Sigmoid colon (tissue), 7 donors: ENCODE results near the gene FLT1. TPM values are rescaled to one million over a fixed set of nuclear protein-coding genes. Genes with fewer than 3 reads are reported as not detected.

Source experiments
- DNase-seq: peaks from one replicate; pipeline ENCODE4 v3.0.0-alpha.2; 2019
- H3K27ac ChIP-seq, 4 donors: fragments of 200-600 bp; sonication (generic); one replicate each; pipeline ENCODE4 v1.5.1; 2016 to 2019; ENCODE audit warnings: mild to moderate bottlenecking in 1 of 4
- H3K27me3 ChIP-seq, 3 donors: fragments of 200-600 bp; sonication (generic); one replicate each; pipeline ENCODE4 v1.5.1; 2019; ENCODE audit warnings: mild to moderate bottlenecking in 1 of 3
- H3K36me3 ChIP-seq, 4 donors: fragments of 200-600 bp; sonication (generic); one replicate each; pipeline ENCODE4 v1.5.1; 2016 to 2019
- H3K4me1 ChIP-seq, 4 donors: fragments of 200-600 bp; sonication (generic); one replicate each; pipeline ENCODE4 v1.5.1; 2017 to 2019
- H3K4me3 ChIP-seq, 4 donors: fragments of 200-600 bp; sonication (generic); one replicate each; pipeline ENCODE4 v1.5.1; 2017 to 2019; ENCODE audit warnings: mild to moderate bottlenecking in 2 of 4, moderate library complexity in 1 of 4
- H3K9me3 ChIP-seq, 4 donors: fragments of 200-600 bp in 3 of 4; sonication (generic) in 3 of 4; one replicate each; pipeline versions ENCODE4 v1.5.1 to v1.6.1; 2013 to 2019
- EP300 ChIP-seq, 4 donors: sonication (generic); formaldehyde crosslinking; IDR thresholded peaks; one replicate each; pipeline ENCODE4 v1.6.1; 2017; ENCODE audit warnings: antibody characterized with exemption in 4 of 4
- POLR2A ChIP-seq, 2 donors: fragments of 450-650 bp; IDR thresholded peaks; one replicate each; pipeline ENCODE4 v1.6.1; 2016; ENCODE audit warnings: antibody characterized with exemption in 2 of 2, mild to moderate bottlenecking in 2 of 2, moderate library complexity in 2 of 2
- POLR2AphosphoS5 ChIP-seq, 4 donors: sonication (generic); formaldehyde crosslinking; IDR thresholded peaks; one replicate each; pipeline ENCODE4 v1.6.1; 2017; ENCODE audit warnings: antibody characterized with exemption in 4 of 4
- WGBS, 2 donors: extraction: QIAGEN DNeasy Blood & Tissue Kit; methylation state at CpG; one replicate each; pipeline ENCODE4 v1.1.7; 2013; 5-methylcytosine and 5-hydroxymethylcytosine counted together
- intact Hi-C: fragments of 100-400 bp; cut with DNase I; formaldehyde crosslinking; loops from one replicate; pipeline ENCODE4 v1.15.1; 2023
- polyA plus RNA-seq, 3 donors: library from polyadenylated mRNA; stranded (reverse); fragments of 200-250 nt; gene quantifications; one replicate each; pipeline ENCODE4 v1.2.3, GENCODE V29; 2013
- total RNA-seq, 4 donors: library from RNA; depleted of rRNA; stranded (reverse); fragments of >200 nt; gene quantifications; one replicate each; pipeline ENCODE4 v1.1.0, GENCODE V29; 2016
- TF ChIP-seq, protein P1 (sequence below), 4 experiments: fragments of 450-650 bp in 3 of 4; fragments of 200-600 bp in 1 of 4; IDR thresholded peaks; one replicate each; pipeline ENCODE4 v1.5.1; 2016 to 2019; ENCODE audit warnings: antibody characterized with exemption in 4 of 4, mild to moderate bottlenecking in 3 of 4, moderate library complexity in 2 of 4
- donor health status: healthy with polysubstance abuse.
- donor health status: Bipolar disorder and iron deficiency.
- donor health status: healthy.

FLT1 gene
- total and polyA plus RNA-seq, 7 donors, result under 0.01 to 18.3 (median 5.7) TPM

DNA sequence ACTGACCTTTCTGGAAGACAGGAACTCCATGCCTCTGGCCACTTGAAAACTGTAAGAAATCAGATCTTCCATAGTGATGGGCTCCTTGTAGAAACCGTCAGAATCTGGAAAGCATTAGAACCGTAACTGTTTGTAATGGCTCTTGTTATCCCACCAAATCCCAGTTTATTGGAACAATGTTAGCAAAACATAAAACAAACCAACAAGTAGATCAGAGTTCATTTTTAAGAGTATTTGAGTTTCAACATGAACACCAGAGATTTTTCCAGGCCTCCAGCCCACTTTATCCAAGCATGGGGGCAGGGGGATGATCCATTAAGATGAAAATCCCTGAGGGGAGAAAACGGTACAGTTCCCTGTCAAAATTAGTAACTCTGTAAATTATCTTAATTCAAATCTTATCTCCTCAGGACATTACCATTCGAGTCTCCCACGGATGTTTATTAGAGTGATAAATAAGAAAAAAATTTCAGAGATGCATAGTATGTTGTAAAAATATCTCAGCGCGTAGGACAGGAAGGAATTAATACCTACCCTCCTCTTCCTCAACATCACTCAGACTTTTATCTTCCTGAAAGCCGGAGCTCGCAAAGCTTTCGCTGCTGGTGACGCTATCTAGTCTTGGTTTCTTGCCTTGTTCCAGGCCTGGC, 172.5 kb downstream of the FLT1 start:
- TF ChIP-seq POLR2A (IDR thresholded peaks at IDR 0.05), result no peak
- TF ChIP-seq EP300 (IDR thresholded peaks at IDR 0.05), result no peak
- TF ChIP-seq, protein P1, sequence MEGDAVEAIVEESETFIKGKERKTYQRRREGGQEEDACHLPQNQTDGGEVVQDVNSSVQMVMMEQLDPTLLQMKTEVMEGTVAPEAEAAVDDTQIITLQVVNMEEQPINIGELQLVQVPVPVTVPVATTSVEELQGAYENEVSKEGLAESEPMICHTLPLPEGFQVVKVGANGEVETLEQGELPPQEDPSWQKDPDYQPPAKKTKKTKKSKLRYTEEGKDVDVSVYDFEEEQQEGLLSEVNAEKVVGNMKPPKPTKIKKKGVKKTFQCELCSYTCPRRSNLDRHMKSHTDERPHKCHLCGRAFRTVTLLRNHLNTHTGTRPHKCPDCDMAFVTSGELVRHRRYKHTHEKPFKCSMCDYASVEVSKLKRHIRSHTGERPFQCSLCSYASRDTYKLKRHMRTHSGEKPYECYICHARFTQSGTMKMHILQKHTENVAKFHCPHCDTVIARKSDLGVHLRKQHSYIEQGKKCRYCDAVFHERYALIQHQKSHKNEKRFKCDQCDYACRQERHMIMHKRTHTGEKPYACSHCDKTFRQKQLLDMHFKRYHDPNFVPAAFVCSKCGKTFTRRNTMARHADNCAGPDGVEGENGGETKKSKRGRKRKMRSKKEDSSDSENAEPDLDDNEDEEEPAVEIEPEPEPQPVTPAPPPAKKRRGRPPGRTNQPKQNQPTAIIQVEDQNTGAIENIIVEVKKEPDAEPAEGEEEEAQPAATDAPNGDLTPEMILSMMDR (IDR thresholded peaks at IDR 0.05), result no peak
- no peak for TF ChIP-seq POLR2AphosphoS5 (IDR thresholded peaks at IDR 0.05)
- H3K27ac ChIP-seq, result no peak overlapping the region
- H3K4me3 ChIP-seq, result no peak overlapping the region
- H3K27me3 ChIP-seq, result no peaks in the 10 kb centered on the region
- no peaks in the 10 kb centered on the region for H3K36me3 ChIP-seq
- DNase-seq, result no peak
- 75 to 79% methylated on average over 11 of the region's 11 CpGs for WGBS, 2 donors
- intact Hi-C loops, result loop anchor here (5.0 kb wide), 1 partner anchor 315 kb away; no protein-coding TSS in a partner anchor
- H3K9me3 ChIP-seq, result no peaks in the 10 kb centered on the region
- peaks cover 0 to 10% (median 4%) of the 10 kb centered on the region in 4 donors for H3K4me1 ChIP-seq

DNA sequence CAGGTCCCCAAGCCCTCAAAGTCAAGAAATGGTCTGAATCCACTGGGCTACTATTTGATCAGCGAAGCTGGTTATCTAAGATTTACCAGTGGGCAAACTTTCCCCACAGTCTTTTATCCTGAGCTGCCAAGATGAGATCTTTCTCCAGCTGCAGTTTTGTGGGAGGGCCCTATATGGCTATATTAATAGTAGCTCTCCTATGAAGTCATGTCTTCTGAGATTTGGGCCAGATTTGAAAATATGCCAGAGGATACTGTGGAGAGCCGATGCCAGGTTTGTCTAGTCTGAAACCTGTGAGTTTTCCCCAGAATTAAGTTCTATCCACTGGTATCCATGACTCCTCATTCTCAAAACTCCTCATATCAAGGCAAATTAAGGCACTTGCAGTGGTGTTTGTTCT, 173.2 kb downstream of the FLT1 start:
- 88 to 90% methylated on average over 2 of the region's 2 CpGs for WGBS, 2 donors
- TF ChIP-seq POLR2AphosphoS5 (IDR thresholded peaks at IDR 0.05) (no peak), POLR2A (IDR thresholded peaks at IDR 0.05) (no peak), EP300 (IDR thresholded peaks at IDR 0.05) (no peak)
- TF ChIP-seq, protein P1 (IDR thresholded peaks at IDR 0.05), result no peak
- Histone ChIP-seq H3K4me1 (peaks cover 0 to 10% (median 4%) of the 10 kb centered on the region in 4 donors), H3K27me3 (no peaks in the 10 kb centered on the region), H3K9me3 (no peaks in the 10 kb centered on the region), H3K4me3 (no peak overlapping the region), H3K27ac (no peak overlapping the region), H3K36me3 (no peaks in the 10 kb centered on the region)
- intact Hi-C loops, result loop anchor here (5.0 kb wide), 1 partner anchor 316 kb away; no protein-coding TSS in a partner anchor
- no peak for DNase-seq

DNA sequence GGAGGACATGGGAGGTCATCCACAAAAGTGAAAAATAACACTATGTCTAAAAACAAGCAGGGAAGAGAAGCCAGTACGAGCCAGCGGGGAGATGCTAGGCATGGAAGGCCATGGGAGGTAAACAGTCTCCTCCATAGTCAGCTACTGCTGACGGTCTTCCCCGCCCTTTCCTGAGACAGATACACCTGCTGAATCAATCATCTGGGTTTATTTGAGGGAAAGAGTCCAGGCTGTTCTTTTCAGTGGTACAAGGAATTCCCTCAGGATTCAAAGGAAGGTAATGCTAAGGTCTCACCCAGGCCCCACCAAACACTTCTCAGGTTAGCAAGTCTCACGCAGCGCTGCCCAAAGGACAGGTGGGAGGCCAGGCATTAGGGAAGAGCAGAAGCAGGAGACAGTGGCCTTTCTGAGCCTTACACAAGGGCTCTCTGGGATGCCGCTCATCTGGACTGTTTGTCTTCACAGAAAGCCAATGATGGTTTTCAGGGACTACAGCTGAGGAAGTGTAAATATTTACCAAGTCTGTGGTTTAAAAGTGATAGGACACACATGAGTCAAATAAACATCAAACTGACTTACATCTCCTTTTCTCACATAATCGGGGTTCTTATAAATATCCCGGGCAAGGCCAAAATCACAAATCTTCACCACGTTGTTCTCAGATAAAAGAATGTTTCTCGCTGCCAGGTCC, 173.9 kb downstream of the FLT1 start:
- Histone ChIP-seq H3K9me3 (no peaks in the 10 kb centered on the region), H3K4me3 (no peak overlapping the region), H3K4me1 (peaks cover 0 to 10% (median 4%) of the 10 kb centered on the region in 4 donors), H3K36me3 (no peaks in the 10 kb centered on the region), H3K27ac (no peak overlapping the region), H3K27me3 (no peaks in the 10 kb centered on the region)
- DNase-seq, result no peak
- intact Hi-C loops, result loop anchor here (5.0 kb wide), 1 partner anchor 316 kb away; no protein-coding TSS in a partner anchor
- WGBS, 2 donors, result 51 to 78% methylated on average over 11 of the region's 11 CpGs
- TF ChIP-seq, protein P1 (IDR thresholded peaks at IDR 0.05), result no peak
- TF ChIP-seq EP300 (IDR thresholded peaks at IDR 0.05) (no peak), POLR2A (IDR thresholded peaks at IDR 0.05) (no peak), POLR2AphosphoS5 (IDR thresholded peaks at IDR 0.05) (no peak)

DNA sequence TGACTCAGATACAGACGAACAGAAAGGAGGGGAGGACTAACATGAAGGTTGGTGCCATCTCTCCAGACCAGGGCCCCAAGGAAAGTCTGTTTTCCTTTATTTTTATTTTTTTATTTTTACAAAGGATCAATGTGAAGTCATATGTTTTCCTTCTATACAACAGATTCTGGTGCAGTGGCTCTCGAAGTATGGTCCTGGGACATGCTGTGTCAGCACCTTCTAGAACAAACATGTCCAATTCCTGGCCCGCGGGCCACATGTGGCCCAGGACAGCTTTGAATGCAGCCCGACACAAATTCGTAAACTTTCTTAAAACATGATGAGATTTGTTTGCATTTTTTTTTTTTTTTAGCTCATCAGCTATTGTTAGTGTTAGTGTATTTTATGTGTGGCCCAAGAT, 174.7 kb downstream of the FLT1 start:
- H3K9me3 ChIP-seq, result no peaks in the 10 kb centered on the region
- no peak for DNase-seq
- TF ChIP-seq, protein P1 (IDR thresholded peaks at IDR 0.05), result no peak
- no peak for TF ChIP-seq POLR2AphosphoS5 (IDR thresholded peaks at IDR 0.05)
- TF ChIP-seq POLR2A (IDR thresholded peaks at IDR 0.05), result no peak
- no peak for TF ChIP-seq EP300 (IDR thresholded peaks at IDR 0.05)
- H3K36me3 ChIP-seq, result no peaks in the 10 kb centered on the region
- no peaks in the 10 kb centered on the region for H3K27me3 ChIP-seq
- WGBS, 2 donors, result 87 to 90% methylated on average over 6 of the region's 6 CpGs
- no peak overlapping the region for H3K4me3 ChIP-seq
- H3K27ac ChIP-seq, result no peak overlapping the region
- intact Hi-C loops, result loop anchor here (5.0 kb wide), 1 partner anchor 317 kb away; no protein-coding TSS in a partner anchor
- peaks cover 0 to 10% (median 4%) of the 10 kb centered on the region in 4 donors for H3K4me1 ChIP-seq
